Cardiac fibroblast (primary cell): ENCODE results near the gene PIGS.
A peak's percentile ranks its signal among the peaks of the same experiment; 100 is the strongest.

Source experiments
- DNase-seq, 2 donors: peaks; one replicate each; pipeline versions ENCODE4 v3.0.0 to v3.0.0-alpha.2; 2010; ENCODE audit warnings: low read depth in 2 of 2
- H3K4me3 ChIP-seq, 2 donors: replicated peaks in 1 of 2; 1 replicate in 1 of 2; 2 replicates in 1 of 2; pipeline ENCODE4 v1.5.1; 2011; ENCODE audit warnings: low read depth in 2 of 2, low read length in 2 of 2, mild to moderate bottlenecking in 2 of 2, moderate library complexity in 1 of 2
- CTCF ChIP-seq: IDR thresholded peaks from one replicate; pipeline ENCODE4 v1.5.1; 2011; ENCODE audit warnings: low read depth, mild to moderate bottlenecking, low read length, inconsistent platforms

Gene PIGS

DNA sequence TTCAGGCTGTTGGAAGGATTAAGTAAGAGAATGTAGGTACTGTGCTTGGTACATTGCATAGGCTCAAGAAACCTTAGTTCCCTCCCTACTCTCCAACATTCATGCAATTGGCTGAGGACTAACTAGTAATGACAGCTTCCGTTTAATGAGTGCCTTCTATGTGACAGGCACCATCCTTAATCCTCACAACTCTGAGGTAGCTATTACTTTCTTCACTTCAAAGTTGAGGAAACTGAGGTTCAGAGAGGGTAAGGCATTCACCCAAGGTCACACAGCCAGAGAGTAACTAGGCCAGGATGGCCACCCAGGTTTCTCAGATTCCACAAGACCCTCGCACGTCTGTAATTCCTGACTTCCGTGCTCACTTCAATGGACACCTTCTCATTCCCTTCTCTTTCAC lies 41.1 kb downstream of the PIGS start:
- no peak for DNase-seq
- no peak overlapping the region for H3K4me3 ChIP-seq
- no peak for TF ChIP-seq CTCF

- TF ChIP-seq CTCF, result no peak
- no peak for DNase-seq
- no peak overlapping the region for H3K4me3 ChIP-seq
These were observed 42.3 kb downstream of the PIGS start for GRCh38 chr17:28529013-28529400.

DNA sequence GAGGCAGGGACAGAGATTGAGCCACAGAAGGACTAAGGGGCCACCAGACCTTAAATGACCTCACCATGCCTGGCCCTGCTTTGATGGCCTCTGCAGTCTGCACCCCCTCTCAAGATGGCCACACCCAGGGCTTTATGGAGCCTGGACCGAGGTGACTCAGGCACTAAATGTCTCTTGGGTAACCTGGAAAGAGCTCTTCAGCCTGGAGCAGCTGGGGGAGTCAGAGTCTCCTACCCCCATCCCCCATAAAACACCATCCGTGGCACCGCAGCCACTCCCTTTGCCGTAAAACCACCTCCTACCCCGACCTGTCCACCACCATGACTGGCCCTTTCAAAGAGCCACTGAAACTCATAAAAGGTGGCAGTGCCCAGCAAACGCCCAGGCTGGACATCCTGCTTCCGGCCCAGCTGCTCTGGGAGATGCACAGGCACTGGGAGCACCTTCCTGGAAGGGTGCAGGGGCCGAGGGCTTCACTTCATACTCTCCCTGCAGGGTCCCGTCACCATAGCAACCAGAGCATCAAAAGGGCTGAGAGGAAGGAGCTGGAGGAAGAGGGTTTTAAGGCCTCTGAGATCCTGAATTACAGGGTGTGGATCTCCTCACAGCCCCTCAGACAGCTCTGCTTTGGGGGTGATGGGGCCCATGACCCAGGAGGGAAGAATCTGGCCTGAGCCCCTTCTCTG lies 42.9 kb downstream of the PIGS start:
- peak in 1 of 2 donors; percentile 29 for DNase-seq
- no peak for TF ChIP-seq CTCF
- H3K4me3 ChIP-seq, result no peak overlapping the region

DNA sequence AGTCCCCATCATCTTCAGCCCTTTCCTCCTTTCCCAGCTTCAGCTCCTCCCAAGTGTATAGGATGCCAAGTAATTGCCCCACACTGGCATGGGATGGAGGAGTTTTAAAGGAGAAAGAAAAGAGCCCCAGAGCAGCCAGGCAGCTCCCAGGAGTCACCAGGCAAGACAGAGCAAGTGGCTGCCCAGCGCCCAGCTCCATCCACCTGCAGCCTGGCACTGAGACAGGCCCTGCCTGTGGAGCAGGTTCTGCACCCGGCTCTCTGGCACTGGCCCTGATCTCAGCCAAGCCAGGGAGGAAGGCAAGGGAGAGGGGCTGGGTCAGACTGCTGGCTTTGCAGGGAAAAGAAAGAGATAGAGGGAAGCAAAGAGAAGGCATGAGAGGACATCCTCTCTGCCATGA lies 43.5 kb downstream of the PIGS start:
- no peak for TF ChIP-seq CTCF
- no peak for DNase-seq
- H3K4me3 ChIP-seq, result no peak overlapping the region

GRCh38 chr17:28527181-28527681 lies 44.1 kb downstream of the PIGS start:
- no peak for DNase-seq
- TF ChIP-seq CTCF, result no peak
- H3K4me3 ChIP-seq, result no peak overlapping the region

DNA sequence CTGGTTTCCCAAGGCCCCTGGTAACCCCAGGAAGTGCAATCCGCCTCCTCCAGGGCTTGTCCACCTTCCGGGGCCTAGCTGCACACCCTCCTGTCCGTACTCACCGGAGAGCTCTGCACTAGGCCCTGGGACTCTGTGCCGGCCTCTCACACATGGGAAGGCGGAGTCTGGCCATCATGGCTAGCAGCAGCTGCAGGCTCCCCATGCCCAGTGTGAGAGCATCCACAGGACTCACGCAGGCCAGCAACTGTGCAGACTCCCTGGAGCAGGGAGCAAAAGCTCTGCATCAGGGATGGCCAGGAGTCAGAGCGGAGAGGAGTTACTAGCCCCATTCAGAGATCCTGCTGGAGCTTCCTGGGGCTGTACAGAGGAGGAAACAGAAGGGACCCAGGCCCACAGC lies 44.9 kb downstream of the PIGS start:
- no peak overlapping the region for H3K4me3 ChIP-seq
- TF ChIP-seq CTCF, result no peak
- DNase-seq, result no peak
